H1 (cell line): ENCODE data around the gene NFATC1. TPM values are rescaled to one million over a fixed set of nuclear protein-coding genes. Genes with fewer than 3 reads are reported as not detected.

Source experiments
- CBX8 ChIP-seq: fragments of 300-800, 300-1000 bp; sonication (generic); IDR thresholded peaks from 2 replicates; pipeline ENCODE4 v1.7.1; 2016; ENCODE audit warnings: low read depth, low read length, borderline replicate concordance
- EZH2 ChIP-seq: fragments of 200-600 bp; sonication (generic); IDR thresholded peaks from 2 replicates; pipeline ENCODE4 v1.7.1; 2012; ENCODE audit warnings: low read depth, mild to moderate bottlenecking, moderate library complexity, low read length, inconsistent platforms; ENCODE audit not compliant: severe bottlenecking
- HDAC2 ChIP-seq, 2 experiments: fragments of 300-600 bp in 1 of 2; sonication (generic) in 1 of 2; IDR thresholded peaks; 2 replicates each; pipeline ENCODE4 v1.6.1; 2011 to 2012; ENCODE audit warnings: low read depth in 2 of 2, low read length in 2 of 2, mild to moderate bottlenecking in 2 of 2, moderate library complexity in 2 of 2, borderline replicate concordance in 1 of 2, inconsistent platforms in 1 of 2
- KDM1A ChIP-seq: fragments of 200-600, 300-600 bp; sonication (generic); IDR thresholded peaks from 2 replicates; pipeline ENCODE4 v1.7.1; 2016; ENCODE audit warnings: mild to moderate bottlenecking, low read length, borderline replicate concordance
- NANOG ChIP-seq: IDR thresholded peaks from 2 replicates; pipeline ENCODE4 v1.6.1; 2011; ENCODE audit warnings: low read length, low read depth, mild to moderate bottlenecking, inconsistent platforms; ENCODE audit not compliant: insufficient read depth, poor library complexity, severe bottlenecking
- SP2 ChIP-seq: IDR thresholded peaks from 2 replicates; pipeline ENCODE4 v1.6.1; 2012; ENCODE audit warnings: mild to moderate bottlenecking, low read length, inconsistent platforms
- TAF7 ChIP-seq: optimal IDR thresholded peaks from 2 replicates; pipeline ENCODE3; 2011; ENCODE audit warnings: low read depth, mild to moderate bottlenecking, inconsistent platforms, low read length, moderate library complexity, borderline replicate concordance
- polyA plus RNA-seq, 7 experiments: library from polyadenylated mRNA; depleted of rRNA in 3 of 7; stranded (reverse) in 5 of 7; unstranded in 2 of 7; fragments of >200 nt in 5 of 7; fragments of 200-250 nt in 2 of 7; gene quantifications; 1 replicate in 5 of 7; 2 replicates in 1 of 7; 4 replicates in 1 of 7; pipeline versions ENCODE4 v1.2.1 to v1.2.3, GENCODE V29; 2011 to 2013; ENCODE audit warnings: missing spikeins in 2 of 7, mixed read lengths in 2 of 7
- total RNA-seq: library from RNA; stranded (reverse); fragmentation: NEBNext Ultra II Directional; extraction: Animal tissue kit (Norgen Biotek cat#: 25700); gene quantifications from 2 replicates; pipeline ENCODE4 v1.2.1, GENCODE V29; 2021

NFATC1 gene
- total and polyA plus RNA-seq, 2 of the 8 experiments (the other 6 are each of a cell fraction or from before 2014, with no cell fraction given) = 2.0 to 6.6 TPM

- TF ChIP-seq NANOG = no peak
- TF ChIP-seq HDAC2 (IDR thresholded peaks at IDR 0.05; ENCODE audit: borderline replicate concordance in 1 of 2, low read depth in 2 of 2, low read length in 2 of 2) = no peak
- no peak for TF ChIP-seq KDM1A
- TF ChIP-seq EZH2 = no peak
- TF ChIP-seq TAF7 = no peak
- TF ChIP-seq CBX8 = no peak
- TF ChIP-seq SP2 = no peak
Observed at GRCh38 chr18:79413426-79413825, 17.7 kb downstream of the NFATC1 start (continued).
